NT2/D1 (cell line): ENCODE results near the gene BTBD2.

Experiments
- SUZ12 ChIP-seq: IDR thresholded peaks from 2 replicates; pipeline ENCODE4 v1.6.1; 2011; ENCODE audit not compliant: insufficient read length, insufficient read depth; ENCODE audit errors: extremely low read depth
- YY1 ChIP-seq: IDR thresholded peaks from 2 replicates; pipeline ENCODE4 v1.6.1; 2011; ENCODE audit not compliant: insufficient read length, insufficient read depth
- ZNF274 ChIP-seq: IDR thresholded peaks from 2 replicates; pipeline ENCODE4 v1.6.1; 2011; ENCODE audit warnings: mild to moderate bottlenecking, low read depth, low read length

- TF ChIP-seq ZNF274 (no peak), SUZ12 (no peak), YY1 (no peak)
Measured at GRCh38 chr19:2063824-2064223, 48.3 kb upstream of the BTBD2 start.
